GM12892 (cell line): ENCODE data around the gene BCLAF1.

Source experiments
- POLR2A ChIP-seq: IDR thresholded peaks from 2 replicates; pipeline ENCODE4 v1.6.1; 2011; ENCODE audit warnings: low read depth, low read length, control low read depth
- POLR2AphosphoS5 ChIP-seq: IDR thresholded peaks from 2 replicates; pipeline ENCODE4 v1.6.1; 2011; ENCODE audit warnings: low read depth, low read length, control low read depth

GRCh38 chr6:136226674-136227377 lies 62.8 kb downstream of the BCLAF1 start:
- TF ChIP-seq POLR2A (no peak), POLR2AphosphoS5 (no peak)
